ENCODE data around the gene PPP1R14B. TPM values are rescaled to one million over a fixed set of nuclear protein-coding genes. Genes with fewer than 3 reads are reported as not detected.
A peak's percentile ranks its signal among the peaks of the same experiment; 100 is the strongest.

Gene PPP1R14B
- total RNA-seq, 1 experiment from 2014 or later = 583 TPM

GRCh38 chr11:64251016-64251752, 4.4 kb upstream of the PPP1R14B start, which contains the start of gene PLCB3:
Gene PLCB3 (plus strand): TSS chr11:64251530. CDS start chr11:64251650, 120 bp downstream.
- peak; percentile 85 for TF ChIP-seq CTCF (IDR thresholded peaks at IDR 0.05; ENCODE audit: unreplicated experiment)
- intact Hi-C loops (cut with micrococcal nuclease) = loop anchor here (1.0 to 5.0 kb wide), 4 partner anchors 18 to 106 kb away; partner anchors contain the start of genes GPR137 and RPS6KA4
- H3K9me3 Mint-ChIP-seq (ENCODE audit: unreplicated experiment) = no peaks in the 10 kb centered on the region
- peaks cover 6% of the 10 kb centered on the region for H3K4me1 Mint-ChIP-seq (ENCODE audit: insufficient read depth, unreplicated experiment)
- no peaks in the 10 kb centered on the region for H3K36me3 Mint-ChIP-seq (ENCODE audit: insufficient read depth, unreplicated experiment)
- DNase-seq (ENCODE audit: unreplicated experiment) = peak; percentile 46
- peak within 1 kb of the TSS; percentile 87 for H3K4me3 Mint-ChIP-seq (ENCODE audit: unreplicated experiment)
- CTCF ChIA-PET = interaction anchor here (0.6 to 4.5 kb wide), 23 partner anchors 8 to 861 kb away, joined by 3 to 65 read pairs (median 5); partner anchors contain the start of genes CATSPERZ, FKBP2, NUDT22 and STIP1
- no TSS peak for BruUV-seq (replicated peaks)
- H3K27ac Mint-ChIP-seq (ENCODE audit: low read depth, unreplicated experiment) = peak within 1 kb of the TSS; percentile 89
- H3K27me3 Mint-ChIP-seq (ENCODE audit: insufficient read depth, unreplicated experiment) = no peaks in the 10 kb centered on the region
- POLR2A ChIA-PET = interaction anchor here (1.2 to 3.3 kb wide), 11 partner anchors 8 to 65 kb away, joined by 3 to 53 read pairs (median 6); partner anchors contain the start of genes BAD, ESRRA, FKBP2 and GPR137

- CTCF ChIA-PET = interaction anchor here (0.6 to 4.5 kb wide), 20 partner anchors 9 to 141 kb away, joined by 3 to 65 read pairs (median 4); partner anchors contain the start of genes CATSPERZ, FKBP2, NUDT22 and STIP1
- Mint-ChIP-seq H3K9me3 (ENCODE audit: unreplicated experiment) (no peaks in the 10 kb centered on the region), H3K4me1 (ENCODE audit: insufficient read depth, unreplicated experiment) (peaks cover 6% of the 10 kb centered on the region), H3K27ac (ENCODE audit: low read depth, unreplicated experiment) (no peak overlapping the region), H3K27me3 (ENCODE audit: insufficient read depth, unreplicated experiment) (no peaks in the 10 kb centered on the region), H3K36me3 (ENCODE audit: insufficient read depth, unreplicated experiment) (no peaks in the 10 kb centered on the region), H3K4me3 (ENCODE audit: unreplicated experiment) (peak overlapping the region; percentile 87)
- no peak for TF ChIP-seq CTCF (IDR thresholded peaks at IDR 0.05; ENCODE audit: unreplicated experiment)
- no TSS peak for BruUV-seq (replicated peaks)
- intact Hi-C loops (cut with micrococcal nuclease) = loop anchor here (1.0 to 5.0 kb wide), 4 partner anchors 19 to 107 kb away; partner anchors contain the start of genes GPR137 and RPS6KA4
- no peak for DNase-seq (ENCODE audit: unreplicated experiment)
- POLR2A ChIA-PET = interaction anchor here (0.7 to 3.3 kb wide), 9 partner anchors 7 to 51 kb away, joined by 3 to 53 read pairs (median 3); partner anchors contain the start of genes FKBP2, NUDT22 and TRPT1
Observed at GRCh38 chr11:64250415-64251015, 3.8 kb upstream of the PPP1R14B start.

GRCh38 chr11:64249563-64250414, 3.0 kb upstream of the PPP1R14B start:
- no peak overlapping the region for H3K4me3 Mint-ChIP-seq (ENCODE audit: unreplicated experiment)
- H3K36me3 Mint-ChIP-seq (ENCODE audit: insufficient read depth, unreplicated experiment) = peaks cover 6% of the 10 kb centered on the region
- CTCF ChIA-PET = interaction anchor here (0.6 to 4.5 kb wide), 17 partner anchors 9 to 140 kb away, joined by 3 to 65 read pairs (median 4); partner anchors contain the start of genes CATSPERZ, FKBP2, NUDT22 and STIP1
- no peak for TF ChIP-seq CTCF (IDR thresholded peaks at IDR 0.05; ENCODE audit: unreplicated experiment)
- peaks cover 6% of the 10 kb centered on the region for H3K4me1 Mint-ChIP-seq (ENCODE audit: insufficient read depth, unreplicated experiment)
- DNase-seq (ENCODE audit: unreplicated experiment) = no peak
- no peaks in the 10 kb centered on the region for H3K9me3 Mint-ChIP-seq (ENCODE audit: unreplicated experiment)
- no peak overlapping the region for H3K27ac Mint-ChIP-seq (ENCODE audit: low read depth, unreplicated experiment)
- H3K27me3 Mint-ChIP-seq (ENCODE audit: insufficient read depth, unreplicated experiment) = no peaks in the 10 kb centered on the region
- no TSS peak for BruUV-seq (replicated peaks)
- POLR2A ChIA-PET = interaction anchor here (0.7 to 3.3 kb wide), 5 partner anchors 8 to 52 kb away, joined by 3 to 16 read pairs (median 5); partner anchors contain the start of genes FKBP2, NUDT22 and TRPT1
- intact Hi-C loops (cut with micrococcal nuclease) = loop anchor here (5.0 kb wide), 3 partner anchors 38 to 108 kb away; partner anchors contain the start of genes GPR137 and RPS6KA4

Measured in MCF 10A (cell line).